ENCODE results near the gene TAOK3.
"Not testable (repeated sequence)": the region's sequence is repeated elsewhere in the genome, so short reads cannot be mapped to it uniquely, and the experiment has no call there.

The TAOK3 gene

DNA sequence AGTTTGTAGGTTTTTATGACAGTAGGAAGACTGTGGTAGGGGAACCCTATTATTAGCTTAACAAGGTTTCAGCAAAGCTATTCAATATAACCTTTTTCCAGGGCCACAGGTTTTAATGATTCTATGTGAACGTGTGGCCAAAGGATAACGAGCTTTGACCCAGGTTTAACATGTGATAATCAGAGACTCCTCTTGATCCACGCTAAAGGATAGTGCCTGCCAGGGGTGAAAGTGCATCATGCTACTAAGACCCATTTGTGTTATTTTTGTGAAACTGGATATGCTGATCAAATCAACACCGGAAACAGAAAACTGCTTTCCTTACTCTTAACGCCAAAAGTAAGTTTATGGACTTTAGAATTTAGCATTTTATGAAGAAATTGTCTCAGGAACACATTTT, 909 bp upstream of the TAOK3 start:
- peak; percentile 29 for DNase-seq (ENCODE audit: low spot score)

DNA sequence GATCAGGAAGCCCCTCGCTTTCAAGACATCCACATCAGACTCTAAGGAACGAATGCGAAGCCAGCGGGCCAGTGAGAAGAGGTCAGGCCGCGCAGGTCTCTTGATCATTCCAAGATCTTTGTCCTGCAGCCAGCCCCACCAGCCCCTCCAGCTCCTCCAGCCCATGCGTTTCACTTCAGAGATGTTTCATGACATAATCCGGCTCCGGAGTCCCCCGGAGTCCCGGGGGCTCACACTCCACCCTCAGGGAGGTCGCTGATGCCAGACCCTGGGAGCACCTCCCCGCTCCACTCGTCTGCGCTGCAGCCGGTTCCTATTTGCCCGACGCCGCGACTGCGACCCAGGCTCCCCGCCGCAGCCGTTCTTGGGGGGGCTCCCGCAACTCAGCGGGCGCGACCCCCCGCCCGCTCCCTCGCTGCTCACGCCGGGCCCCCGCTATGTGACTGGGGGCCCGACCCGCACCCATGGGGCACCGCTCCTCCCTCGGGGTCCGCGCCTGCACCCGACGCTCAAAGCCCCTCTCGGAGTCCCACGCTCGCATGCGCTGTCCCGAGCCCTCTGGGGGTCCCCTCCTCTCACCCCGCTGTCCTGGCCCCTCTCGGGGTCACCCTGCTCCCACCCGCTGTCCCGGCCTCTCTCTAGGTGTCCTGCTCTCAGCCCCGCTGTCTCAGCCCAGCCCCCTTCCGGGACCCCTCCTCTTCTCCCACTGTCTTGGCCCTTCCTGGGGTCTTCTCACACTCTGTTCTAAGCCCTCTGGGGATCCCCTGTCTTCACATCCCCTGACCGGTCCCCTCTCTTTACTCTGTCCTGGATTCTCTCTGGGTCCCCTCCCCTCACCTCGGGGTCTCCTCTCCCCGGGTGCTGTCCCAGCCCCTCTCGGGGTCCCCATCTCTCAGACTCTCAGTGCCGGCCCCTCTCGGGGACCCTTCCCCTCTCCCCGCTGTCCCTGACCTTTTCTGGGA, 1.1 kb downstream of the TAOK3 start:
- no peak for DNase-seq (ENCODE audit: low spot score)

DNA sequence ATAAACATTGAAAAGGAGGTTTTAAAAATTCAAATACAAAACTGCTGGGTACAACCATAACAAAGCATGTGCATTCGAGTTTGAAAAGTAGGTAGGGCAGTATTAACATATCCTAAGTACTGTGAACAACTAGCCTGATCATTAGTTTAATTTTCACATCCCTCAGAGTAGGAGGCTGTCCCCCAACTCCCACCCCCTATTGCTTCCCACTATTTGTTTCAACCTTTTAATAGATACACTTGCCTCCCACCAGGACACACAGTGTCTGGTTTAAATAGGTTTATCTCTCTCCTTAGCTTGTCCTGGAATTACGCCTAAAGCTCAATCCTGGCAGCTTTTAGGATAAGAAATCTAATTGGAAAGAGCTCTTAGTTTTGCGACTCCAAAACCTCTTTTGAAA, 2.1 kb downstream of the TAOK3 start:
- DNase-seq (ENCODE audit: low spot score), result no peak

DNA sequence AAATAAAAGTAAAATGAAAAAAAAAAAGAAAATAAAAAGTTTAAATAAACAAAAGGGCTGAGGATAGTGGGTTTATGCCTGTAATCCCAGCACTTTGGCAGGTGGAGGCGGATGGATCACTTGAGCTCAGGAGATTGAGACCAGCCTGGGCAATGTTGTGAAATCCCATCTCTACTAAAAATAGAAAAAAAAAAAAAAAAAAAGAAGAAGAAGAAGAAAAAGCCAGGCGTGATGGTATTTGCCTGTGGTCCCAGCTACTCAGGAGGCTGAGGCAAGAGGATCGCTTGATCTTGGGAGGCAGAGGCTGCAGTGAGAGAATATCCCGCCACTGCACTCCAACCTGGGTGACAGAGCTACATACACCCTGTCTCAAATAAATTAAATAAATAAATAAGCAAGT, 3.9 kb downstream of the TAOK3 start:
- DNase-seq (ENCODE audit: low spot score), result no peak

DNA sequence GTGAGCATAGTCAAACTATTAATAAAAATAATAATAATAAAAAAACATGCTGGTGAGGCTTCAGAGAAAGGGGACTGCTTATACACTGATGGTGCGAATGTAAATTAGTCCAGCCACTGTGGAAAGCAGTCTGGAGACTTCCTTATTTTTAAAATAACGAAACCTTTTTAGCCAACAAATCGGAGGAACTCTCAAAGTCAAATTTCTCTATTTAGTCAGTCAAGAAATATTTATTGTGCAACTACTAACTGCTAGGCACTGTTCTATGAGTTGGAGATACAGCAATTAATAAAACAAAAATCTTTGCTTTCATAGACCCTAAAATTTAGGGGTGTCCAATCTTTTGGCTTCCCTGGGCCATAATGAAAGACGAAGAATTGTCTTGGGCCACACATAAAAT, 10.8 kb downstream of the TAOK3 start:
- DNase-seq (ENCODE audit: low spot score), result no peak

DNA sequence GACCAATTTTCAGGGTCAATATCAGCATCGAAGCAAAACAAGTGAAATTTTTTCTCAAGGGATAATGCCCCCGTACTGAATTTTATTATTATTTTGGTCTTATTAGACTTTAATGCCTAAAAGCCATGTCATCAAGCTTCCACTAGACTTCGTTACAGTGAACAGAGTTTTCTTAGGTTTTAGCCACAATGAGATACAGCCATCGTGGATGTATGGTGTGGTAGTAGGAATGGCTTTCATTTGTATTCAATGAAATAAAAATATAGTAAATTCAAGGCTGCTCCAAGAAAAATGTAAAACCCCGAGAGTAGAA, 11.7 kb downstream of the TAOK3 start:
- no peak for DNase-seq (ENCODE audit: low spot score)

DNA sequence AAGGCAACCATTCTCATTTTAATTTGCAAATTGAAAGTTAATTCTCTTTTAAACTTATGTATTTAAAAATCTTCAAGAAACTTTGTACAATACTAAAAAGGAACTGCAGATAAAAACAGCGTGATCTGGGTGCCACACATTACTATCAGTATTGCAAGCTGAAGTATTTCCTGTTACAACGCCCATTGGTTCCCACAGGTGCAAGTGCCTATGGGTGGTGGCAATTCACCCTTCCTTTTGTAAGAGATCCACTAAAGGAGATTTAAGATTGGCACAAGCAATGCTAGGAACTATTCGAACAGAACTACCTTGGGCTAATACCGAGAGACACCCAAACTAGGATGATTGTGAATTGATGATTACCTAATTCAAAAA, 13.2 kb downstream of the TAOK3 start:
- DNase-seq (ENCODE audit: low spot score), result peak; percentile 40

DNA sequence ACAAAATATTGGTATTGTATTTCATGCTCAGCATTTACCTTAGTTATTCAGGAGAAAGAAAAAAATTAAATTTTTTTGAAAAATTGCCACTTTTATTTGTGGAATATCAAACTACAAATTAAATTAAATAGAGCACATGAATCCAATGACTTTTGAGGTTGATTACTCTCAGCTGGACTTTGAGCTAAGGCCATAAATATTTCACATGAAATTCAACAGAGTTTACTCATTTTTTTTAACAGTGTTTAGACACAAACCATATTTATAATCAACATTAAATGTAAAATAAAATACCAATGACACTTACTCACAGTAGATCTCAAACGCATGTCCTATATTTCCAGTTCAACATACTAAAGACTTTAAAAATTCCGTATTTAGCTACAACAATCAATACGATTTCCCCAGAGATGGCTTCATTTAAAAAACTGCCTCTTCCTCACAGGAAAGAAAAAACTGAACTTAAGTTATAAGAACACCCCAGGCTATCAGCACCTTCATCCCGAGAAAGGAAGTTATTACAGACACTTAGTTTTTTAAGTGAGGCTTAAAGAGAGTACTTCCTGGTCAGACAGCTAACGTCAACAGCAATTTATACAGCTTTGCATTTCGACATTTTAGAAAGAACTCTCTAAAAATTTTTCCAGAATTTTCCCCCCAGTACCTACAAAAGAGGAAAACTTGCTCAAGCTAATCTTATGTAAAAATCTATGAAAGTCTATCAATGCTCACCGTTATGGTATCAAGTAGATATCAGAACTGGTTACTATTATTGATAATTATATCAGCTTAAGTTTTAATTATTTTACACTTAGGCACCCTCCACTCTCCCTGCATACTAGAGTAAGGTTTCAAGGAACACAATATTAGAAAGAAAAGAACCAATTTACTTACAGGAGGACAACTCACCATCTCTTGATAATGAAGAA, 13.8 kb downstream of the TAOK3 start:
- DNase-seq (ENCODE audit: low spot score), result peak; percentile 38

DNA sequence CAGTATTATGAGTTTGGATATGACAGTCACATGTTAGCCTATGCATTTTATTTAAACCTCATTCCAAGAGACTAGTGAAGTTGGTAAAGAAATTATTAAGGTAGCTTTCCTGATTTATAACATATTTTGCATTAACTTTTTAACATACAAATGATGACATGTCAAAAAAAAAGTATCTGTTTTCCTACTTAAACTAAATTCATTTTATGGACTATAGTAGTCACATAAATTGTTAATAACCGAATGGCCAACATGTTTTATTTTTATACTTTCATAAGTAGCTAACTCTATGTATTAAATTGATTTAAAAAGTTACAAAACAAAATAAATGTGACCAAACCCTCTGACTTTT, 14.7 kb downstream of the TAOK3 start:
- DNase-seq (ENCODE audit: low spot score), result no peak

DNA sequence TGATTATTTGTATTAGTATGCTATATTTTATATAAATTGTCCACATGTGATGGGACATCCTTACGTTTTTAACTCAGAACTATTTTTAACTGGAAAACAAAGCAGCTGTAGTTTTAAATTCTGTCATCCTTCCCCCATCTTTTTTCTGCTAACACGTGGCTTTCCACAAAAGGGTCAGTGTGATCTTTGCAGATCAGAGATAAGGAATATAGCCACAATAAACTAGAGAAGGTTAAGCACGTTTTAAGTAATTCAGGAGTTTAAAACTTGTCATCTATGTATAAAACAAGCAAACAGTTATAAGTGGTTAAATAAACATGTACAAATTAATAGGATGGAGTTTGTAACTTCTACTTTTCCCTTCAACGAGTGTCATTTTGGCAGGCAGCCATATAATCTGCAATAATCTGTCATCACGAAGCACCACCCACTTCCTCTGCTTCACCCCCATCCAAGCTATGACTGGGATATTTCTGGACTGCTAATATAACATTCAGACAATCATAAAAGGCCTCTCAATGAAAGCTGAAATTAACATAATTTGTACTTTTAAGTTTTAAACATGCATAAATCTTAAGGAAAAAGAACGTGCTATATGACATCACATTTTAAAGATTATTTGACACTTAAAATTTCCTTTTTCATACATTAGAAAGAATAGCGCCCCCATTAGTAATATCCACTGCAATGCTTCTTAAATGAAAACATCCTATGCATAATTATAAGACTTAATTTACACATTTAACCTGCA, 15.3 kb downstream of the TAOK3 start:
- peak; percentile 87 for DNase-seq (ENCODE audit: low spot score)

DNA sequence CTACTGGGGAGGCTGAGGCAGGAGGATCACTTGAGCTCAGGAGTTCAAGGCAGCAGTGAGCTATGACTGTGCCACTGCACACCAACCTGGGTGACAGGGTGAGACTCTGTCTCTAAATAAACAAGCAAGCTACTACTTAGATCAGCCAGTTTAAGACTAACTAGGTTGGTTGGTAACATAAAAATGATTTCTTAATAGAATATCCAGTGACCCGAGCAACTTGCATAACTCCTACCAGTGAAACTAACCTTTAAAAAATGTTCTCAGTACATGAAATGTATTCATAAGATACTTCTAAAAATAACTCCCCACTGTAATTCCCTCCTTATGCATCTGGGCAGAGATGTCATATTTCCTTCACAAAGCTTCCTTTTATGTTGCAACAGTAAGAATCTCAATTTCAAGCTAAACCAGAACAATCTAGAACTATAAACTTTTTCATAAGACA, 15.9 kb downstream of the TAOK3 start:
- no peak for DNase-seq (ENCODE audit: low spot score)

DNA sequence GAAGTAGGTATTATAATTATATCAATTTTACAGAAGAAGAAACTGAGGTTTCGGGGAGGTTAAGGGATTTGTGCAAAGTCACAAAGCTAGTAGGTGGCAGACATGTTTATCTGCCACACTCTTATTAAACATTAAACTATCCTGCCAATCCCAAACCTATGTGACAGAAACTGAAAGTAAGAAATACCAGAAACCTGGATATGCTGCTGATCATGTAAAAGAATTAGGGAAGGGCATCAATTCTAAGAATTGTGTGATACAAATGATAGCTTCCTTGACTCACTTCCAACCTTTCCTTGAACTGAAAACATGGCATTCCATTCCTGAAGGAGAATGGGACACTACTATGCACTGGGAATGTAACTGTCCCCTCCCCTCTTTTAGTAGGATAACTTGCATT, 16.9 kb downstream of the TAOK3 start:
- DNase-seq (ENCODE audit: low spot score), result no peak

DNA sequence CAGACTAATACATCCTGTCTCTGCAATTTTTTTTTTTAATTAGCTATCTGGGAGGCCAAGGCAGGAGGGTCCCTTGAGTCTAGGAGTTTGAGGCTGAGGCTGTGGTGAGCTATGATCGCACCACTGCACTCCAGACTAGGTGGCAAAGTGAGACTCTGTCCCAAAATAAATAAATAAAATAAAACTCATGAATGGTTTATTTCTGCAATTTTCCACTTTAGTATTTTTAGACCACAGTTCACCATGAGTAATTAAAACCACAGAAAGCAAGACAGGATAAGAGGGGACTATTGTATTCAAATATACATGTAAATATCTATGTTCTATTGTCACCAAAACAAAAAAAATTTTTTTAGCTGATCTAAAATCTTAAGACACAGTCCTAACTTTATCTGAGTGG, 17.8 kb downstream of the TAOK3 start:
- DNase-seq (ENCODE audit: low spot score), result no peak

DNA sequence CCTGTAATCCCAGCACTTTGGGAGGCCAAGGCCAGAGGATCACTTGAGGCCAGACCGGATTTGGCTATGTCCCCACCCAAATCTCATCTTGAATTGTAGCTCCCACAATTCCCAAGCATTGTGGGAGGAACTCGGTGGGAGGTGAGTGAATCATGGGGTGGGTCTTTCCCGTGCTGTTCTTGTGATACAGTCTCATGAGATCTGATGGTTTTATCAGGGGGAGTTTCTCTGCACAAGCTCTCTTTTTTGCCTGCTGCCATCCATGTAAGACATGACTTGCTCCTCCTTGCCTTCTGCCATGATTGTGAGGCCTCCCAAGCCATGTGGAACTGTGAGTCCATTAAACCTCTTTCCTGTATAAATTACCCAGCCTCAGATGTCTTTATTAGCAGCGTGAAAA, 18.2 kb downstream of the TAOK3 start:
- not testable (repeated sequence) for DNase-seq (ENCODE audit: low spot score)

DNA sequence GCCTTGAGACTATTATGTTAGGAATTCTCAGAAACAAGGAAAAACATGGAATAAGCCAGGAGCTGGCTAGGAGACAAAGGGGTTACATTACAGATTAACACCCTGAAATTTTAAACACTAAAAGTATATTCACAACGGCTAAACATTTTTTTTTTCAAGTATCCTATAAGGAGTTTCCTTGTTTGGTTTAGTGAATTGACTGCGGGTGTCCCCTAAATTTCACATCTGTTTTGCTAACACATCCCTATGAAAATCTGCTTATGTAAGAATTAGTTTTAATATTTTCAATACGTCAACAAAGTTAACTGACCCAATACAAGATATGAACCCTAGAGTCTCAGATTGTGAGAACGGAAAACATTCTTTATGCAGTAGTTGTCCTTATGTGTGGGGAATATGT, 19.0 kb downstream of the TAOK3 start:
- DNase-seq (ENCODE audit: low spot score), result no peak

DNA sequence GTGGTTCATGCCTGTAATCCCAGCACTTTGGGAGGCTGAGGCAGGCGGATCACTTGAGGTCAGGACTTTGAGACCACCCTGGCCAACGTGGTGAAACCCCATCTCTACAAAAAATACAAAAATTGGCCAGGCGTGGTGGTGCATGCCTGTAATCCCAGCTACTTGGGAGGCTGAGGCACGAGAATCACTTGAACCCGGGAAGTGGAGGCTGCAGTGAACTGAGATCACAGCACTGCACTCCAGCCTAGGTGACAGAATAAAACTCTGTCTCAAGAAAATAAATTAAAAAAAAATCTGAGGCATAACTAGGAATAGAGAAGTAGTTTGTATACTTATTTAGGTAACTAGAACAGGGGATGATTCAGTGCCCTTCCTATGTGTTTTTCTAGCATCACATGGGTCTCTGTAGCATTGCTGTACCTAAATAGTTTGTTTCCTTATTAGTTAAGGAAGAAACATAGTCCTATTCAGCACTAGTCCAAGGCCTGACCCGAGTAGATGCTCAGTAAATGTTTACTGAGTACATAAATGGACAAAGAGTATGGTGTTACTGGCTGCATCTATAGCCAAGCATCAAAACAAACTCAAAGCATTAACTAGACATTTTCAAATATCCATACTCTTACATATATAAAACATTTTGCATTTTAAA, 21.7 kb downstream of the TAOK3 start:
- DNase-seq (ENCODE audit: low spot score), result no peak

DNA sequence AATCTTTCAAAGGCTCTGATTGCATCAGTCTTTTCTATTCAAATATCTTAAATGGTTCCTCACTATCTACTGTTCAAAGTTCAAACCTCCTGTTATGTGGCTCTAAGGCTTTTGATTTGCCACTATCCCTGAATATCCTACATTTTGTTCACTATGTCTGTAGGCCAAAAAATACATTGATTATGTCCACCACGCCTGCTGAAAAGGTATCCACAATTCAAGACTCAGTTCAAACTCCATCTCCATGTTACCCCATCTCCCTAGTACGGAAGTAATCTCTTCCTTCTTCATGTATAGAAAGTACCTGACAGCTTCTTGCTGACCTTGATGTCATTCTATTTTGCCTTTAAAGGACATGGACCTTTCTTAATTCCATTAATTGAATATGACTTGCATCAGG, 24.8 kb downstream of the TAOK3 start:
- DNase-seq (ENCODE audit: low spot score), result no peak

DNA sequence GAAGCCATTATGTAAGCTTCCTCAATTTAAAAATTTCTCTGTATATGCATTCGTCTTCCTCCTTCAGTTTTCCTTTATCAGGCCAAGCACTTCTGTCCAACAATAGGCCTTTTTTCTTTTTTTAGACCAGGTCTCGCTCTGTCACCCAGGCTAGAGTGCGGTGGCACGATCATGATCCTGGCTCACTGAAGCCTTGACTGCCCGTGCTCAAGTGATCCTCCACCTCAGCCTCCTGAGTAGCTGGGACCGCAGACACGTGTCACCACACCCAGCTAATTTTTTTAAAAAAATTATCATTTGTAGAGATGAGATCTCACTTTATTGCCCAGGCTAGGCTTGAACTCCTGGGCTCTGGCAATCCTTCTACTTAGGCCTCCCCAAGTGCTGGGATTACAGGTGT, 25.8 kb downstream of the TAOK3 start:
- DNase-seq (ENCODE audit: low spot score), result no peak

DNA sequence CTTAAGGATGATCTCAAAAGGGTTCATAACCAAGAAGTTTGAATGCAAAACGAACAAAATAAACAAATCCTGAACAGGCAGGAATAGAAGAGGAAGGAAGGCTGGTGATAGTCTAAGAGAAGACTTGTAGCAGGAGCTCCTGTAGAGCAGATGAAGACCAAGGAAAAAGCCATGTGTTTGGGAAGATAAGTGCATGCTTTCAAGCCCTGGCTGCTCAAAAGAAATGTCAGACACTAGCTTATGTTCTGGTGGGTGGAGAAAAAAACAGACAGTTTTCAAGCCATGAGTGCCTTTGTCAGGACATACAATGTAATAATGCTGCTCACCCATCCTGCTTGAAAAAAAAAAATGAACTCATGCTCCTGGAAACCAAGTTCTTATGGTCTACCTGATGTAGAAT, 27.4 kb downstream of the TAOK3 start:
- DNase-seq (ENCODE audit: low spot score), result peak; percentile 50

DNA sequence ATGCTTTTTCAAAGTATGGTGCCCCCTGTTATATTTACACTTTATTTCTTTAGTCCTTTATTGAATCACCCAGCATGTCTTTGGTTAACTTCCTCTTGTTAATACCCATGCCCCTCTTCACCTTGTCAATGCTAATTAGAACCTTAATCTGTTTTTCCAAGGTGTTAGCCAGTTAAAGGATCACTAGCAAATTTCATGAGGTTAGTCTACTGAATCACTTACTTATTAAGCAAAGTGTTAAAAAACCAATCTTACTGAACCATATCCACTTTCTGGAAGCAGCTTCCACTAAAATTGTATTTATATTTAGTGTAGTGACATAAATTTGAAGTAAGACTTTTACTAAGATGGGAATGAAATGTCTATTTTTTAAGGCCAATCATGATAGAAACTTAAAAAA, 27.9 kb downstream of the TAOK3 start:
- DNase-seq (ENCODE audit: low spot score), result no peak

DNA sequence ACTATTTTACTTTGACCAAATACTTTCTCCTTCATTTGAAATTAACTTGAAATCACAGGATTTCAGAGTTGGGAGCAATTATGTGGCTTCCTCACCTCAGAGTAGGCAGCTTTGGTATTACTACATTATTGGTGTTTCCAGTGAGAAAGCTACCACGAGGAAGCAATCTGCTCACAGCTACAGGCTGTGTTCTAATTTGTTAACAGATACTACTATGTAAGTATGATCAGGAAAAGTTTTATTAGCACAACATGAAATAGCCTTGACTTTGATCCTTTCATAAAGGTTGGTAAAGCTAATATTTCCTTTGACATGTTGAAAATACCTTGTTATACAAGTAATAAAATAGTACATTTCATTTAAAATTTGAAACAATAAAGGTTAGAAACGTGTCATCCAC, 30.6 kb downstream of the TAOK3 start:
- DNase-seq (ENCODE audit: low spot score), result no peak
